NT2/D1 (cell line): ENCODE data around the gene PBLD.

Experiments used
- SUZ12 ChIP-seq: IDR thresholded peaks from 2 replicates; pipeline ENCODE4 v1.6.1; 2011; ENCODE audit not compliant: insufficient read length, insufficient read depth; ENCODE audit errors: extremely low read depth
- YY1 ChIP-seq: IDR thresholded peaks from 2 replicates; pipeline ENCODE4 v1.6.1; 2011; ENCODE audit not compliant: insufficient read length, insufficient read depth
- ZNF274 ChIP-seq: IDR thresholded peaks from 2 replicates; pipeline ENCODE4 v1.6.1; 2011; ENCODE audit warnings: mild to moderate bottlenecking, low read depth, low read length

DNA sequence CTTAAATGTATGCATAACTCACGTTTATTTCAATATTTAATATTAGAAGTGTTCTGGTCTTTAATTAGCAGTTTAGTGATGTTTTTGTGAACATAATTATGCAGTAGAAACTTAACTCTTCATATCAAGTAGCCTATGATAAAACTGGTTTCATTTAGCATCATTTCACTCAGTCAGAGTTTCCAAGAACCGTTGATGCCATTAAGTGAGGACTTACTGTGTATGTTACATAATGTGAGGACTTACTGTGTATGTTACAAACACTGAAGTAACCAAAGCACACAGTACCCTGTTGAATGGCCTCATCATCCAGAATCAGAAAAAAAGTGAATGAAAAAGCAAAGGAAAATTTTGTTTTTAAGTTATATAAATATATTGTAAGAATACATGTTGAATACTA, 32.9 kb upstream of the PBLD start:
- TF ChIP-seq YY1: no peak
- no peak for TF ChIP-seq ZNF274
- no peak for TF ChIP-seq SUZ12
